IPS-18c (cell line): Measurements from ENCODE around the gene NRCAM.
"Not testable (repeated sequence)": the region's sequence is repeated elsewhere in the genome, so short reads cannot be mapped to it uniquely, and the experiment has no call there.

Experiments
- H3K4me3 ChIP-seq: 2 replicates; pipeline ENCODE4 v1.7.0; 2013; ENCODE audit warnings: low read depth, mild to moderate bottlenecking, low read length, moderate library complexity; ENCODE audit not compliant: insufficient read depth
- H3K9me3 ChIP-seq: one replicate; pipeline ENCODE4 v1.6.1; 2013; ENCODE audit warnings: mild to moderate bottlenecking, low read length, moderate library complexity; ENCODE audit not compliant: control insufficient read depth, insufficient read depth

NRCAM gene

GRCh38 chr7:108415084-108415483 lies 41.2 kb downstream of the NRCAM start:
- no peak overlapping the region for H3K4me3 ChIP-seq
- no peaks in the 10 kb centered on the region for H3K9me3 ChIP-seq

GRCh38 chr7:108413782-108414492 lies 42.3 kb downstream of the NRCAM start:
- Histone ChIP-seq H3K4me3 (no peak overlapping the region), H3K9me3 (no peaks in the 10 kb centered on the region)

- Histone ChIP-seq H3K4me3 (no peak overlapping the region), H3K9me3 (no peaks in the 10 kb centered on the region)
These were observed 42.9 kb downstream of the NRCAM start for GRCh38 chr7:108413337-108413736.

DNA sequence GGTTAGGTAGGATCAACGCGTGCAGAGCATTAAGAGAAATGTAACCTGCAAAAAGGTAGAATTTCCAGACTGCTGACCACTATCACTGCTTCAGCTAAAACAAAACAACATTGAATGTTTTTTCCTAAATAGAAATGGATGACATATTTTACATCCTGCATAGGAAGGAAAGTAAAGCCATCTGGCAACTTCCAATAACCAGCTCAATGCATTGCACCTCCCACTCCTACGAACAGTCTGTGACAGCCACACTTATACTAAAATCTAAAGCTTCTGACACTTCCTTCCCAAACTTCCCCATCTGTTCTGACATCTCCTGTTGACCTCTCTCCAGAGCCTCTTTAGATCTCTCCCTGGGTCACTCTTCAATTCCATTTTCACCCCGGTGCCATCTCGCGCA lies 47.1 kb downstream of the NRCAM start:
- Histone ChIP-seq H3K4me3 (no peak overlapping the region), H3K9me3 (no peaks in the 10 kb centered on the region)

DNA sequence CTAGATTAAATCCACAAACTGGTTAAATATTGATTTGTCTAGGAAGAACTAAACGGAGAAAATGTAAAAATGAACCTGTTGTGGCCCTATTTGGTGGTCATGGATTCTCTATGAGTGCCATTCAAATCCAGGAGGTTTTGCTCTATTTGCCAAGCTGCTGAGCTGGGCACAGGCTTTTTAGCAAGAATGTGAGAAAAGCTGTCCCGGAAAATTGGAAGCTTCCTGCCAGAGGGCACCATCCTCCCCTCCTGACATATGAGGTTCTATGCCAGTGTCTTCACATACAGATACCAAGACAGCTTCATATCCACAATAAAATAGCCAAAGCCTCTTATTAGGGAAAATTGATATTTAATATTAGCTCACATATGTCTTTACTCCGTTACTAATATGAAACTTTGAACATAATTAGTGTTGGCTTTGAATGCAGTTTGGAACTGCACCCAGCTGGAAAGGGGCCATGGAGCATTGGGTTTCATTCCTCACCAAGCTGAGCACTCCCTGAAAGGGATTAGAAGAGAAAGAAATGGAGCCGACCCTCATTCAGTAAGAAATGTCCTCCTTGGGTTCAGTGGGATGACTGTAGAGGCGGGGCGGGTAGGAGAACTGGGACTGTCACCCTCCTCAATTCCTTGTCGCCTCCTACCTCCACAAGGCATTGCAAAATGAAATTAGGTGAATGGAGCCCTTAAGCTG lies 47.8 kb downstream of the NRCAM start:
- no peaks in the 10 kb centered on the region for H3K9me3 ChIP-seq

GRCh38 chr7:108407676-108408075 lies 48.6 kb downstream of the NRCAM start:
- no peak overlapping the region for H3K4me3 ChIP-seq
- H3K9me3 ChIP-seq, result no peaks in the 10 kb centered on the region

More for the DNA sequence above, 47.8 kb downstream of the NRCAM start:
- H3K4me3 ChIP-seq, result no peak overlapping the region

GRCh38 chr7:108406222-108406890 lies 49.9 kb downstream of the NRCAM start:
- Histone ChIP-seq H3K4me3 (no peak overlapping the region), H3K9me3 (no peaks in the 10 kb centered on the region)

DNA sequence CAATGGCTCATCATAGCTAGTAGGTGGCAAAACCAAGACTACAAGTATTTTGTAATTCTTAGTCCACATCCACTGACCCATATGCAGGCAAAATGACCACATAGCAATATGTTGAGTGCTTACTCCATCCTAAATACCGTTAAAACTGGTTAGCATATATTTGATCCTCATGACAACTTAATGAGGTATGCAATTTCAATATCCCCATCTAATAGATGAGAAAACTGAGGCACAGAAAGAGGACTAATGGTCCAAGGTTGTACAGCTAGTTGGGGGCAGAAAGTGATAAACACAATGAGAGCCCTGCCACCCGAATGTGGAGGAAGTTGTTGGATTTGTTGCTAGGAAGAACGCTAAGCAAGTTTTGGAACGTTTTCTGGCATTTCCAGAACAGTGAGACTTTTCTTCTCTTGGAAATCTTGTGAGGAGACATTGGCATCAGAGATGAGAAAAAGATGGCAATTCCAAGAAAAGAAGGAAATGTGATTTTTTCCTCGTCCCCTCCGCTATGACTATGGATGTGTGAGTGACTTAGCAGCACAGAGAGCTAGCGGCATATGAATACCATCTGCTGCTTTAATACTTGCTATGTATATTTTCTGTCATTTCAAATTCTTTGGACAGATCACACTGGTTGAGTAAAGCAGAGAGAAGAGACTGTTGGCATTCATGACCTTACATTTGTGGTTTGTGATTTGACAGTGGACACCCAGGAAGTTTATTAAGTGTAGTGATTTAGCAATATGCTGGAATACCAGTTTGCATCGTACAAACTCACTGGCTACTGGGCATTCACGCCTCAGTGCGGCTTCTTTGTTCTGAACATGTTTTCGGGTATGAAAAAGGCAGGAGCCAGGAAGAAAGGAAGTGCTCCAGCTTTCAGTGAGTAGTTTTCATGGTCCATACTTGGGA lies 51.5 kb downstream of the NRCAM start:
- no peaks in the 10 kb centered on the region for H3K9me3 ChIP-seq
- no peak overlapping the region for H3K4me3 ChIP-seq

DNA sequence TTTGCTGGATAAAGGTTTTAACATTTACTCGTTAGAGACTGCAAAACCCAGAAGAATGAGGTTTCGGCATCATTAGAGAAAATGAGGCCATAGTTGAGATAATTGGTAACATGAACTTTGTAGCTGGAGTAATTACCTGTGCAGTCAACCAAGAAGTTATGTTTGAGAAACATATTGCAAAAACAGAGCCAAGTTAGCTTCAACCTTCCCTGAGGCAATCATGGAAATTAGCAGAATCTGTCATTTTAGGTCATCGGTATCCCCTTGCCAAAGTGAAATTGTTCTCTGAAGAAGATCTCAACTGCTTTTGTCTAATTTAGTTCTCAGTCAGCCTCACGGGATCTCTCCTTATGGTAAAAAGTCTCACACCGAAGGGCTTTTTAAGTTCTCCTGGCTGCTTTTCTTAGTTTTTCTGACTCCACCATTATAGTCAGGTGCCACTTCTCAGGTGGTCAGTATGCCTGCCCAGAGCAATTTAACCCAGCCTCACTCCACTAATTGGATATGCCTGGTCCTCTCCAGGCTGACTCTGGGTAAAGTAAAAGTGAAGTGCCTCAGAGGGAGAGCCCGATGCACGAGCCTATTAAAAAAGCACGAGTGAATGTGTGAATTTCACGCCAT lies 52.5 kb downstream of the NRCAM start:
- Histone ChIP-seq H3K4me3 (no peak overlapping the region), H3K9me3 (no peaks in the 10 kb centered on the region)

DNA sequence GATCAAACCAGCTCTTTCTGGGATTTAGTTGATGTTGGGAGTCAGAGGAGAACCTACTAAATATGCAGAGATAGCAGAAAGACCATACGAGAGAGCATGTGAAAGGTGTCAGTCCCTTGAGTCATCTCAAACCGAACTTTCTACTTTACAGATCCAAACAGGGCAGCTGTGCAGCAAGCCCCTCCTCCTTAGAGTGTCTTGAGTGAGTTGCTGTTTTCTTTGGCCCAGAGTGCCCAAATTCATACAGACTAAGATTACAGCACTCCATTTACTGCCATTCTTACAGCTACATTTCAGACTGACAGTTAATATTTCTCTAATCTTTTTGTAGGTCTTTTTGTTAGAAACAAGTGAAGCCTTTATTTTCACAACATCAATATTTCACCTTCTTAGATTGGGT lies 53.4 kb downstream of the NRCAM start:
- Histone ChIP-seq H3K9me3 (no peaks in the 10 kb centered on the region), H3K4me3 (no peak overlapping the region)

- Histone ChIP-seq H3K9me3 (no peaks in the 10 kb centered on the region), H3K4me3 (no peak overlapping the region)
These were observed 60.2 kb downstream of the NRCAM start for GRCh38 chr7:108396080-108396479.

GRCh38 chr7:108395426-108395825 lies 60.8 kb downstream of the NRCAM start:
- Histone ChIP-seq H3K4me3 (no peak overlapping the region), H3K9me3 (no peaks in the 10 kb centered on the region)

GRCh38 chr7:108393097-108393496 lies 63.1 kb downstream of the NRCAM start:
- H3K9me3 ChIP-seq, H3K4me3 ChIP-seq: not testable (repeated sequence)

GRCh38 chr7:108387686-108388085 lies 68.5 kb downstream of the NRCAM start:
- not testable (repeated sequence) for H3K4me3 ChIP-seq

DNA sequence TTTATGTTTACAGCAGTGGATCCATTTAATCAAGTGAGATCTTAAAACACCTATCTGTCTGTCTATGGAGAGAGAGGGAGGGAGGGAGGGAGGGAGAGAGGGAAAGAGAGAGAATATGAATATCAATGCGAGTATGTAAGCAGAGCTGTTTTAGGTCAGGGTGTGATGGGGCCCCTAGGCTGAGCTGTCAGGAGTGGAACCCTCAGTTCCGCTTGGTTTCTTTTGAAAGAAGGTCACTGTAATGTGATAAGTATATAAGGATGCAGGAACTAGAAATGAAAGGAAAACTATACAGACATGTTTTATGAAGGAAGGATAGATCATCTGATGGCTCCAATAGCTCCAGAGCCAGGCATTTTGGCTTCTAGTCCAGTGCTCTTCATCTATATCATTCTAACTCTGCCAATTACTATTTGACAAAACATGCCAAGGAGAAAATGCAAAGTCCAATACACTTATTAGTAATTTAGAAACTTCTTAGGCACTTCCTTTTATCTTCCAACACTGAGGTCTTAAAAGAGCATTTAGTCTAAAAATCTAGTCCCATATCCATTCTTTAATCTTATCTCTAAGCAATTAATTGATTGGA lies 70.3 kb downstream of the NRCAM start:
- no peak overlapping the region for H3K4me3 ChIP-seq

More at GRCh38 chr7:108387686-108388085, 68.5 kb downstream of the NRCAM start:
- H3K9me3 ChIP-seq, result not testable (repeated sequence)

DNA sequence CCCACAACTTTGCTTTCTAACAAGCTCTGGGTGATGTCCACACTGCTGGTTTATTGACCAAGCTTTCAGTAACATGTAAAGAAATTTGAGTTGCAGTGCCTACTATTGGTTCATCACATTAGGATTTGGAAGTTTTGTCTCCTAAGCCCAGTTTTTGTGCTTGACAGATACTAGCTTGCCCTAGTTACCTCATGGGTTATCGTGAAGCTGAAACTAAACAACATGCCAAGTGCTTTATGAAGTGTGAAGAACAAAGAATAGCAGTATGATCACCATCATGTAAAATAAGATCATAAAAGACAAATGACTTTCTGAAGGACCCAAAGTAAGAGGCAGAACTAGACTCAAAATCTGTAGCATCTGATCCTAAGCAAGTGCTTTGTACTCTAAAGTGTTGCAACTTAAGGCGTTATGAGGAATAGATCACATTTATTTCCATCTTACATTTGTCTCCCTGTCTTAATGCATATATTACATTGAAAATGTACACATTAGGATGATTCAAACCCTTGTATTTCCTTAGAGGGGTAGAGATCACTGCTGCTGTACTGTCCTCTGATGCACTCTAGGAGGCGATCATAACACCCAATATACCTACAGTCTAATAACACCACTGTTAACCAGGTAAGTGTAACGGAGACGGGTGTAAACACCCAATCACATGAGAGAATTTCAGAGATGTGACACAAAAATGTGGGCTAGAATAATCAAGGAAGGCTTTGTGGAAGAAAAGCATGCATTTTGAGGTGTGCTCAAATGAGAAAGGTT lies 71.3 kb downstream of the NRCAM start:
- H3K9me3 ChIP-seq, result no peaks in the 10 kb centered on the region

More for the DNA sequence above, 70.3 kb downstream of the NRCAM start:
- no peaks in the 10 kb centered on the region for H3K9me3 ChIP-seq

More for the DNA sequence above, 71.3 kb downstream of the NRCAM start:
- no peak overlapping the region for H3K4me3 ChIP-seq
